ENCODE results near the gene PIK3IP1.
"Not testable (repeated sequence)": the region's sequence is repeated elsewhere in the genome, so short reads cannot be mapped to it uniquely, and the experiment has no call there.

Gene PIK3IP1

DNA sequence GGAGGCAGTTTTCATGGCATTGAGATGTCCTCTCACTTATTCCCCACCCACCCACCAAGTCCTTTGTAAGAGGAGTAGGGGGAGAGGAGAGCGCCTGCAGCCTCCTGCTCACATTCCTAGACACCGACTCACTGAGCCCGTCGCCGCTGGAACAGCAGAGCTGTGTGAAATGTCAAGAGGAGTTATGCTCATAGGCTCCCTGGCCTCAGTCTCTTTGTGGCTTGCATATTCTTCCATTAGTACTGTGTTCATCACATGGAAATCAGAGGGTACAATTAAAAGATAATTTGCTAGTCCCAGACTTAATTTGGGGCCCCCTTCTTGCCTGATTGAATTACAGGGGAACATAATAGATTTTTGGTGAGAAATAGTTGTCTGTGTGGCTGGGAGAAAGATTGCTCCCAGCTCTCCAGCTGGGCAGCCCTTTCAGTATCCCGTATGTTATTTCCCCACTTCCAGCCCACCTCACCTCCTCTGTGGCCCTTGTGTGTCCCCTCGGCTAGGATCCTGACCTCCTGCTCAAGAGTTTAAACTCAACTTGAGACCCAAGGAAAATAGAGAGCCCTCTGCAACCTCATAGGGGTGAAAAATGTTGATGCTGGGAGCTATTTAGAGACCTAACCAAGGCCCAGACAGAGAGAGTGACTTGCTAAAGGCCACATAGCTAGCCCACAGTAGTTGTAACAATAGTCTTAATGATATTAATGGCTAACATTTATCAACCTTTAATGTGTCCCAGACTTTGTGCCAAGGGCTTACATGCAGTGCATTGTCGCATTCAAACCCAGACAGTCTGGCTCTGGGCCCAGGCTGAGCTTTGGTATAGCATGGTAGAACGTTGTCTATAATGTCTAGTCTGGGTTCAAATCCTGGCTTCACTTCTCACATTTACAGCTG, 48.0 kb downstream of the PIK3IP1 start:
- no peak overlapping the region for H3K27ac ChIP-seq (ENCODE audit: low read depth, low read length)
- no peaks in the 10 kb centered on the region for H3K9me3 ChIP-seq (ENCODE audit: control insufficient read depth in 5 of 5, low read length in 5 of 5)
- H3K36me3 ChIP-seq (ENCODE audit: control insufficient read depth in 5 of 5, insufficient read depth in 5 of 5, low read length in 5 of 5) = peaks cover 0 to 7% (median 4%) of the 10 kb centered on the region in 5 donors
- peaks cover 1 to 19% (median 18%) of the 10 kb centered on the region in 5 donors for H3K4me1 ChIP-seq (ENCODE audit: control insufficient read depth in 5 of 5, insufficient read depth in 5 of 5, low read length in 5 of 5)
- H3K4me3 ChIP-seq (ENCODE audit: low read depth in 1 of 5, low read length in 5 of 5) = no peak overlapping the region
- H3K9ac ChIP-seq (ENCODE audit: low read length in 5 of 5) = no peak overlapping the region
- H3K27me3 ChIP-seq (ENCODE audit: control insufficient read depth in 5 of 5, insufficient read depth in 4 of 5, low read length in 5 of 5) = no peaks in the 10 kb centered on the region

GRCh38 chr22:31243339-31244045, 48.8 kb downstream of the PIK3IP1 start:
- H3K9ac ChIP-seq (ENCODE audit: low read length in 5 of 5) = no peak overlapping the region
- H3K27me3 ChIP-seq (ENCODE audit: control insufficient read depth in 5 of 5, insufficient read depth in 4 of 5, low read length in 5 of 5) = no peaks in the 10 kb centered on the region
- no peaks in the 10 kb centered on the region for H3K9me3 ChIP-seq (ENCODE audit: control insufficient read depth in 5 of 5, low read length in 5 of 5)
- peaks cover 0 to 11% (median 10%) of the 10 kb centered on the region in 5 donors for H3K4me1 ChIP-seq (ENCODE audit: control insufficient read depth in 5 of 5, insufficient read depth in 5 of 5, low read length in 5 of 5)
- H3K4me3 ChIP-seq (ENCODE audit: low read depth in 1 of 5, low read length in 5 of 5) = no peak overlapping the region
- H3K36me3 ChIP-seq (ENCODE audit: control insufficient read depth in 5 of 5, insufficient read depth in 5 of 5, low read length in 5 of 5) = peaks cover 0 to 10% (median 7%) of the 10 kb centered on the region in 5 donors
- H3K27ac ChIP-seq (ENCODE audit: low read depth, low read length) = no peak overlapping the region

DNA sequence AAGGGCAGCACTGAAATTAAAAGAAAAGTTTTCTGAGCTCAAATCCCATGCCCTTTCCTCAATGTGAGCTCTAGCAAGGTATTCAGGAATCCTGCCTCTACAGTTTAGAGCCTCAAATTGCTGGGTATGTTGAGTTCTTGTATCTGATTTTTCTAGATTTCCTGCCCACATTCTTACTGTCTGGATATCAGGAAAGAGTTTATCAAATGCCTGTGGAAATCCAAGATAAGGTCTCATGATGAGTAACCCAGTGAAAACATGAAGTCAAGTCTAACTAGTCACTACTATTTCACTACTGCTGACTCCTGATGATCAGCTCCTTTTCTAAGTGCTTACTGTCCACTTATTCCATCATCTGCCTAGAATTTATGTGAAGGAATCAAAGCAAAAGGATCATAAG, 50.4 kb downstream of the PIK3IP1 start:
- H3K9ac ChIP-seq (ENCODE audit: low read length in 5 of 5) = no peak overlapping the region
- no peaks in the 10 kb centered on the region for H3K4me1 ChIP-seq (ENCODE audit: control insufficient read depth in 5 of 5, insufficient read depth in 5 of 5, low read length in 5 of 5)
- H3K27me3 ChIP-seq (ENCODE audit: control insufficient read depth in 5 of 5, insufficient read depth in 4 of 5, low read length in 5 of 5) = no peaks in the 10 kb centered on the region
- no peak overlapping the region for H3K27ac ChIP-seq (ENCODE audit: low read depth, low read length)
- H3K4me3 ChIP-seq (ENCODE audit: low read depth in 1 of 5, low read length in 5 of 5) = no peak overlapping the region
- H3K36me3 ChIP-seq (ENCODE audit: control insufficient read depth in 5 of 5, insufficient read depth in 5 of 5, low read length in 5 of 5) = peaks cover 0 to 10% (median 7%) of the 10 kb centered on the region in 5 donors
- no peaks in the 10 kb centered on the region for H3K9me3 ChIP-seq (ENCODE audit: control insufficient read depth in 5 of 5, low read length in 5 of 5)

GRCh38 chr22:31241200-31241599, 51.1 kb downstream of the PIK3IP1 start:
- H3K4me1 ChIP-seq (ENCODE audit: control insufficient read depth in 5 of 5, insufficient read depth in 5 of 5, low read length in 5 of 5) = no peaks in the 10 kb centered on the region
- no peak overlapping the region for H3K27ac ChIP-seq (ENCODE audit: low read depth, low read length)
- H3K9ac ChIP-seq (ENCODE audit: low read length in 5 of 5) = no peak overlapping the region
- H3K4me3 ChIP-seq (ENCODE audit: low read depth in 1 of 5, low read length in 5 of 5) = no peak overlapping the region
- H3K27me3 ChIP-seq (ENCODE audit: control insufficient read depth in 5 of 5, insufficient read depth in 4 of 5, low read length in 5 of 5) = no peaks in the 10 kb centered on the region
- no peaks in the 10 kb centered on the region for H3K9me3 ChIP-seq (ENCODE audit: control insufficient read depth in 5 of 5, low read length in 5 of 5)
- H3K36me3 ChIP-seq (ENCODE audit: control insufficient read depth in 5 of 5, insufficient read depth in 5 of 5, low read length in 5 of 5) = peaks cover 0 to 10% (median 7%) of the 10 kb centered on the region in 5 donors

DNA sequence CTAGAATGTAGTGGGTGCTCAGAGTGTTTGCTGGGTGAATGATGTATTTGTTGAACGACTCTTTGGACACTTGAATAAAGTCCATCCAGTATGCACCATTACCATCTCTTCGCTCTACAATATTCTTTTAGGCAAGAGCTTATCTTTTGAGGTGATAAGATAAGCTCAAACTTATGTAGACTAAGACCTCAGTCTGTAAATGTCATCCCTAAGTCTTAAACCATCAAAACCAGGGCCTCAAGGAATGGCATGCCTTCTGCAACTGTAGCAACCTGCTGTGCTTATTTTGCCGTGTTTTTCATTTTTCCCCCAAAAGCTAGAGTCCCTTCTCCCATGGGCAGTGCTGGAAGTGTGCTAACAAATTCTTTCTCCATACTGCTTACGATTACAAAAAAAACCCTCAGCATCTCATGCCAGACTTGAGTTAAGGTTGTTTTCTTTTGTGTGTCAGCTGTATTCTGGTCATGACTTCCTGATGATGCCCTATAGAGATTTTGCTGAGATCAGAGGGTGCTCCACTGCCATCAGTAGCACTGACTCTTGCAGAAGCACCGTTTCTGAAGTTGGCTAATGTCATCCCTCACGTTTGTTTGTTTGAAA, 52.4 kb downstream of the PIK3IP1 start:
- Histone ChIP-seq H3K36me3 (ENCODE audit: control insufficient read depth in 5 of 5, insufficient read depth in 5 of 5, low read length in 5 of 5) (peaks cover 0 to 10% (median 7%) of the 10 kb centered on the region in 5 donors), H3K27ac (ENCODE audit: low read depth, low read length) (no peak overlapping the region), H3K4me3 (ENCODE audit: low read depth in 1 of 5, low read length in 5 of 5) (no peak overlapping the region), H3K9ac (ENCODE audit: low read length in 5 of 5) (no peak overlapping the region), H3K9me3 (ENCODE audit: control insufficient read depth in 5 of 5, low read length in 5 of 5) (no peaks in the 10 kb centered on the region), H3K4me1 (ENCODE audit: control insufficient read depth in 5 of 5, insufficient read depth in 5 of 5, low read length in 5 of 5) (peaks cover 0 to 8% (median 3%) of the 10 kb centered on the region in 5 donors), H3K27me3 (ENCODE audit: control insufficient read depth in 5 of 5, insufficient read depth in 4 of 5, low read length in 5 of 5) (no peaks in the 10 kb centered on the region)

- no peaks in the 10 kb centered on the region for H3K27me3 ChIP-seq (ENCODE audit: control insufficient read depth in 5 of 5, insufficient read depth in 4 of 5, low read length in 5 of 5)
- peaks cover 0 to 18% (median 5%) of the 10 kb centered on the region in 5 donors for H3K4me1 ChIP-seq (ENCODE audit: control insufficient read depth in 5 of 5, insufficient read depth in 5 of 5, low read length in 5 of 5)
- H3K4me3 ChIP-seq (ENCODE audit: low read depth in 1 of 5, low read length in 5 of 5) = no peak overlapping the region
- peaks cover 0 to 12% (median 7%) of the 10 kb centered on the region in 5 donors for H3K36me3 ChIP-seq (ENCODE audit: control insufficient read depth in 5 of 5, insufficient read depth in 5 of 5, low read length in 5 of 5)
- H3K9ac ChIP-seq (ENCODE audit: low read length in 5 of 5) = no peak overlapping the region
- no peak overlapping the region for H3K27ac ChIP-seq (ENCODE audit: low read depth, low read length)
- H3K9me3 ChIP-seq (ENCODE audit: control insufficient read depth in 5 of 5, low read length in 5 of 5) = no peaks in the 10 kb centered on the region
Measured at GRCh38 chr22:31238057-31238456, 54.2 kb downstream of the PIK3IP1 start.

GRCh38 chr22:31236044-31236443, 56.2 kb downstream of the PIK3IP1 start:
- not testable (repeated sequence) for H3K9me3 ChIP-seq (ENCODE audit: control insufficient read depth in 5 of 5, low read length in 5 of 5); H3K4me3 ChIP-seq (ENCODE audit: low read depth in 1 of 5, low read length in 5 of 5)
- peaks cover 0 to 33% (median 10%) of the 10 kb centered on the region in 5 donors for H3K4me1 ChIP-seq (ENCODE audit: control insufficient read depth in 5 of 5, insufficient read depth in 5 of 5, low read length in 5 of 5)

DNA sequence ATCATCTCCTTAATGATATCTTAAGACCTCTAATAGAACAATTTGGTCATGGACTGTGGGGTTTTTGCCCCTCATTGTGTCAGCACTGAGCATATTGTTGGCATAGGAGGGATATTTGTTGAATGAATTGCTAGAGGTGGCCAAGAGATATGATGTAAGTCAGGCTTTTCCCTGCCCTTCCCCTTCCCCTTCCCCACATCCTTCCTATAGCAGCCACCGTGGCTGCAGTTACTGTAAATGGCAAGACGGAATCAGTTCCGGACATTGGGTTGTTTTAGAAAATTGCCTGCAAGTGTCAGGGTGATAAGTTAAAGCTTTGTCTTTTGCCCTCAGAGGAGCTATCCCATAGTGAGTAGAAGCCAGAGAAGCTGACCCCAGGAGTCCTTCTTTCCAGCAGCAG, 57.2 kb downstream of the PIK3IP1 start:
- H3K4me1 ChIP-seq (ENCODE audit: control insufficient read depth in 5 of 5, insufficient read depth in 5 of 5, low read length in 5 of 5) = peaks cover 5 to 43% (median 20%) of the 10 kb centered on the region in 5 donors
- no peak overlapping the region for H3K4me3 ChIP-seq (ENCODE audit: low read depth in 1 of 5, low read length in 5 of 5)
- no peaks in the 10 kb centered on the region for H3K27me3 ChIP-seq (ENCODE audit: control insufficient read depth in 5 of 5, insufficient read depth in 4 of 5, low read length in 5 of 5)
- no peaks in the 10 kb centered on the region for H3K9me3 ChIP-seq (ENCODE audit: control insufficient read depth in 5 of 5, low read length in 5 of 5)
- no peak overlapping the region for H3K9ac ChIP-seq (ENCODE audit: low read length in 5 of 5)
- peaks cover 0 to 9% (median 3%) of the 10 kb centered on the region in 5 donors for H3K36me3 ChIP-seq (ENCODE audit: control insufficient read depth in 5 of 5, insufficient read depth in 5 of 5, low read length in 5 of 5)
- H3K27ac ChIP-seq (ENCODE audit: low read depth, low read length) = no peak overlapping the region

More at GRCh38 chr22:31236044-31236443, 56.2 kb downstream of the PIK3IP1 start:
- H3K27ac ChIP-seq (ENCODE audit: low read depth, low read length); H3K27me3 ChIP-seq (ENCODE audit: control insufficient read depth in 5 of 5, insufficient read depth in 4 of 5, low read length in 5 of 5); H3K36me3 ChIP-seq (ENCODE audit: control insufficient read depth in 5 of 5, insufficient read depth in 5 of 5, low read length in 5 of 5); H3K9ac ChIP-seq (ENCODE audit: low read length in 5 of 5): not testable (repeated sequence)

- Histone ChIP-seq H3K27ac (ENCODE audit: low read depth, low read length) (no peak overlapping the region), H3K9ac (ENCODE audit: low read length in 5 of 5) (no peak overlapping the region), H3K27me3 (ENCODE audit: control insufficient read depth in 5 of 5, insufficient read depth in 4 of 5, low read length in 5 of 5) (no peaks in the 10 kb centered on the region)
Measured at GRCh38 chr22:31233001-31233400, 59.3 kb downstream of the PIK3IP1 start.

More at GRCh38 chr22:31233001-31233400, 59.3 kb downstream of the PIK3IP1 start:
- Histone ChIP-seq H3K9me3 (ENCODE audit: control insufficient read depth in 5 of 5, low read length in 5 of 5) (no peaks in the 10 kb centered on the region), H3K4me3 (ENCODE audit: low read depth in 1 of 5, low read length in 5 of 5) (no peak overlapping the region), H3K36me3 (ENCODE audit: control insufficient read depth in 5 of 5, insufficient read depth in 5 of 5, low read length in 5 of 5) (peaks cover 0 to 2% (median 0%) of the 10 kb centered on the region in 5 donors), H3K4me1 (ENCODE audit: control insufficient read depth in 5 of 5, insufficient read depth in 5 of 5, low read length in 5 of 5) (peaks cover 8 to 61% (median 34%) of the 10 kb centered on the region in 5 donors)

Data from subcutaneous abdominal adipose tissue (tissue), 5 donors.